GM19397 (cell line): Measurements from ENCODE around the gene ZNF764.
"Not testable (repeated sequence)": the region's sequence is repeated elsewhere in the genome, so short reads cannot be mapped to it uniquely, and the experiment has no call there.

ENCODE experiments used
- ATAC-seq: cut with Tn5 transposase; IDR thresholded peaks from one replicate; pipeline ENCODE4 v1.9.1; 2021; ENCODE audit warnings: mild to moderate bottlenecking, moderate library complexity; ENCODE audit not compliant: unreplicated experiment

Gene ZNF764

DNA sequence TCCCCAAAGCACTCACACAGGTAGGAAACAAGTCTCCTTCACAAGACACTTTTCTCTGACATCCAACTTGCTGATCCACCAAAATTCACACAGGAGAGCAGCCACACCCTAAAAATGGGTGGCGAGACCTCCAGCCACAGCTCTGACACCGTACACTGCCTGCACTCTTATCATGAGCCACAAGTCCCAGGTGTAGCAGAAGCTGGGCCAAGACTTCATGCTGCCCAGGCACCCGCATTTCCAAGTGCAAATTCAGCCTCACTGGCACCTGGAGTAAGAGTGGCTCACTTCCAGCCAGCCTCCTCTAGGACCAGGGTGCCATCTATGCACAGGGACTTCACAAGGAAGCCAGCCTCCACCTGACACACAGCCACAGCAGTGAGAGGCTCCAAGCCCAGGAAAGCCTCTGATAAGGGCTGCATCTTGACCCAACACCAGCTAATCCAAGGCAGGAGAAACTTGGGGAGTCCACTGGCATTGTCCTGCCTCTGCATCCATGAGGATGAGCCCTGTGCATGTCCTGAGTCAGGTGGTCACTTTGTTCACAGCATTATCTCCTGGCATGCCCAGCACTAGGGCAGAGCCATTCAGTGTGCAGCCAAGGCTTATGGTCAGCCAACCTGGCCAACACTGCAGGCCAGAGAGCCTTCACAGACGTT, 29.2 kb downstream of the ZNF764 start:
- ATAC-seq: no peak

DNA sequence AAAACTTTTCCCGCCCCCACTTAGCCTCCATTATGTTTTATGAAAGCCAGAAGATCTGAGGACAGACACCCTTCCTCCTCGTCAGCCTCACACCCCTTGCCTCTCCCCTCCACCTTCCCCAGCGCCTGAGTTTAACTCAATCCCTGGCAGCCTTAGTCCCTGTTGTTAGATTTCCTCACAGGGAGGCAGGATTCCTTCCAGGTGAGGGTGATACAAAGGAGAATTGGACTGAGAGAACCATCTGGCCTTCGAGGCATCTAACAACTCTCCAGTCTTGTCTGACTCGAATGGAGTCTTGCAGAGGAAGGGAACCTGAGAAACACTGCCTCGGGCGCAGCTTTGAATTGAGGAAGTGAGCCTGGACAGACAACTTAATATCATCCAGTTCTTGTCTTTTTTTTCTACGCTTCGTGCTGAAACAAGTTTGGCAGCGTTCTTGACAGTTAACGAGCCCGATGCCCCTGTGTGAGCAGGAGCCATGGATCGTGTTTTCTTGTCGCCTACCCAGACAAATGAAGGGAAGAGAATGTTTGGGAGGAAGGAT, 30.5 kb downstream of the ZNF764 start:
- ATAC-seq: no peak

GRCh38 chr16:30526823-30527634, 31.1 kb downstream of the ZNF764 start:
- peak; percentile 80 for ATAC-seq

DNA sequence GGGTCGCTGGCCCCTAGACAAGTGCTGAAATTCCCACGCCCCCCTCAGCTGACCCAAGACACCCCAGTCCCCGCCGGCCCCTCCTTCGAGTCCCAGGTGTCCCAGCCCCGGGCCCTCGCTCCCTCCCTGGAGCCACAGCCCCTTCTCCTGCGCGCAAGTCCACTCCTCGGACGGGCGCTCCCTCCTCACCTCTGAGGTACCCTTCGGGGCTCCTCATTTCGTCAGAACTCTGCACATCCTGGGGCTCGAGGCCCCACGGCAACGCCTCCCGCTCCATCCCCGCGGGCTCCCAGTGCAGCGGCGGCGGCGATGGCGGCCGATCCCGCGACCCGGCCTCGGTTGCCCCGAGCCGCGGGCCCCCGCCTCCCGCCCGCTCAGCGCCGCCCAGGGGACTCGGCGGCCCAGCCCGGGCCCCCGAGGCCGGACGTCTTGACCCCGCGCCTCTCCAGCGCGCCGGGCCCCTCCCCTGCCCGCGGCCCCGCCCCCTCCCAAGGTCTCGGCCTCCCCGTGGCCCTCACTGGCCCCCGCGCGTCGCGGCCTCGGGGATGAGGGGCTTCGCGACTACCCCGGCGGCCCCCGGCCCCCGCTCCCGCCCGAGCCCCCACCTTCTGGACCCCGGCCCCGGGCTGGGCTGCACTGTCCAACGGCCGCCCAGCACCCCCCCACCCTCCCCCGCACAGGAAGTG, 31.9 kb downstream of the ZNF764 start, which contains the start of gene ZNF768:
Gene ZNF768 (minus strand): TSS at position 430 of the 686 bp plus-strand sequence. CDS start 153 bp downstream, at position 277.
- peak; percentile 37 for ATAC-seq

GRCh38 chr16:30525844-30526136, 32.4 kb downstream of the ZNF764 start:
- ATAC-seq: no peak

DNA sequence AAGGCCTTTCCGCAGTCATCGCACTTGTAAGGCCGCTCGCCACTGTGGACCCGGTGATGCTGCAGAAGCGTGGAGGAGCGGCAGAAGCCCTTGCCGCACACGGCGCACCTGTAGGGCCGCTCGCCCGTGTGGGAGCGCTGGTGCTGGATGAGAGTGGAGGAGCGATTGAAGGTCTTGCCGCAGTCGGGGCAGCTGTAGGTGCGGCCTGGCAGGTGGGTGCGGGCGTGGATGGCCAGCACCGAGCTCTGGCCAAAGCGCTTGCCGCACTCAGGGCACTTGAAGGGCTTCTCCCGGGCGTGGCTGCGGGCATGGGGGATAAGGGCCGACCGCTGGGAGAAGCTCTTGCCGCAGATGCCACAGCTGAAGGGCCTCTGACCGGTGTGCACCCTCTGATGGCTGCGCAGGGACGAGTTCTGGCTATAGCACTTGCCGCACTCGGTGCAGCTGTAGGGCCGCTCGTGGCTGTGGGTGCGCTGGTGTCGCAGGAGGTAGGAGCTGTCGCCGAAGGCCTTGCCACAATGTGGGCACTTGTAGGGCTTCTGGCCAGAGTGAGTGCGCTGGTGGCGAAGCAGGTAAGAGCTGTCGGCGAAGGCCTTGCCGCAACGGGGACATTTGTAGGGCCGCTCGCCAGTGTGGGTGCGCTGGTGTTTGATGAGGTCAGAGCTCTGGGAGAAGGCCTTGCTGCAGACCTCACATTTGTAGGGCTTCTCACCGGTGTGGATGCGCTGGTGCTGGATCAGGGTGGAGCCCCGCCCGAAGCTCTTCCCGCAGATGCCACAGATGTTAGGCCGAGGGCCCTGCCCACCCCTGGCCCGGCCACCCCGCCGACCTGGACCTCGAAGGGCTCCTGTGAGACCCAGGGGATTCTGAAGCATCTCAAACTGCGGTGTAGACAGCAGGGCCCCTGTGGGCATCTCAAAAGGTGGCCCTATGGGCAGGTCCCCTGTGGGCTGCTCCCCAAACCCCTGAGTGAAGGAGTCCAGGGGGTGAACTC, 33.3 kb downstream of the ZNF764 start:
- no peak for ATAC-seq

- no peak for ATAC-seq
Observed at GRCh38 chr16:30523768-30524574, 34.2 kb downstream of the ZNF764 start.

DNA sequence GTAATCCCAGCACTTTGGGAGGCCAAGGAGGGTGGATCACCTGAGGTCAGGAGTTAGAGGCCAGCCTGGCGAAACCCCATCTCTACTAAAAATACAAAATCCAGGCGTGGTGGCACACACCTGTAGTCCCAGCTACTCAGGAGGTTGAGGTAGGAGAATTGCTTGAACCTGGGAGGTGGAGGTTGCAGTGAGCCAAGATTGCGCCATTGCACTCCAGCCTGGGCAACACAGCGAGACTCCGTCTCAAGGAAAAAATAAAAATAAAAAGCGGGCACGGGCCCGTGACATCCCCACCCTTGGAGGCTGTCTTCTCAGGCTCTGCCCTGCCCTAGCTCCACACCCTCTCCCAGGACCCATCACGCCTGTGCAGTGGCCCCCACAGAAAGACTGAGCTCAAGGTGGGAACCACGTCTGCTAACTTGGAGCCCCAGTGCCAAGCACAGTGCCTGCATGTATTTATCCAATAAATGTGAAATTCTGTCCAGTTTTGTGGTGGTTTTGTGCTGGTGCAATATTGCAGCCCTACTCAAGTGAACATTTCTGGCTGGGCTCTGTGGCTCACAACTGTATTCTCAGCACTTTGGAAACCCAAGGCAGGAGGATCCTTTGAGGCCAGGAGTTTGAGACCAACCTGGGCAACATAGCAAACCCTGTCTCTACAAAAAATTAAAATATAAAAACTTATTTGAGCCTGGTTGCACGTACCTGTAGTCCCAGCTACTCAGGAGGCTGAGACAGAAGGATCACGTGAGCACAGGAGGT, 35.3 kb downstream of the ZNF764 start:
- ATAC-seq: not testable (repeated sequence)

DNA sequence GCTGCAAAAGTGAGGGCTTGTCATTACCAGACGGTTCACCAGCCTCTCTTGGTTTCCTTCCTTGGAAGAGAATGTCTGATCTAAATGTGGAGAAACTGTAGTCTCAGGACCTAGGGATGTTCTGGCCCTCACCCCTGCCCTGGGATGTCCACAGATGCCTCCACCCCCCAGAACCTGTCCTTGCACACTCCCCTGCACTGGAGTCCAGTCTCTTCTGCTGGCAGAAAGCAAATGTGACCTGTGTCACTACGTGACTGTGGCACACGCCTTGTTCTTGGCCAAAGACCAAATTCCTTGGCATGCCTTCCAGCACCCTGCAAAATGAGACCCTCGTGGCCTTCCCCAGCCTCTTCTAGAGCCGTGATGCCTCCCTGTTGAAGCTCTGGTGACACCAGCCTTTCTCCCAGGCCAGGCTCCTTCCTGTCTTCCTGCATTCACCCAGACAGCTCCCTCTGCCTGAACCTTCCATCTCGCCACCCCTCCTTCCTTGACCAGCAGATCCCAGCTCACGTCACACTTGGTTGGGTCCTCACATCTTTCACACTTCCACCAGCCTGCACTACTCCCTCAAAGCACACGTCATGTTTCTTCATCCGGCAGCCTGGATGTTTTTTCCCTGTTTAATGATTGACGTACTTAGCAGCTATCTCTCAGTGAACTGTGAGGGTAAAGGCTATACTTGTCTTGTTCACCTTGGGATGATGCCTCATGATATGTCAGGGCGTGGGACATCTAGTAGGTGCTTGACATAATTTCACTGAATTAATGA, 36.1 kb downstream of the ZNF764 start:
- ATAC-seq: no peak

DNA sequence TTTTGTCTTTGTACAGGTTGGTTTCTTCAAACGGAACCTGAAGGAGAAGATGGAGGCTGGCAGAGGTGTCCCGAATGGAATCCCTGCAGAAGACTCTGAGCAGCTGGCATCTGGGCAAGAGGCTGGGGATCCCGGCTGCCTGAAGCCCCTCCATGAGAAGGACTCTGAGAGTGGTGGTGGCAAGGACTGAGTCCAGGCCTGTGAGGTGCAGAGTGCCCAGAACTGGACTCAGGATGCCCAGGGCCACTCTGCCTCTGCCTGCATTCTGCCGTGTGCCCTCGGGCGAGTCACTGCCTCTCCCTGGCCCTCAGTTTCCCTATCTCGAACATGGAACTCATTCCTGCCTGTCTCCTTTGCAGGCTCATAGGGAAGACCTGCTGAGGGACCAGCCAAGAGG, 36.7 kb downstream of the ZNF764 start:
- no peak for ATAC-seq

DNA sequence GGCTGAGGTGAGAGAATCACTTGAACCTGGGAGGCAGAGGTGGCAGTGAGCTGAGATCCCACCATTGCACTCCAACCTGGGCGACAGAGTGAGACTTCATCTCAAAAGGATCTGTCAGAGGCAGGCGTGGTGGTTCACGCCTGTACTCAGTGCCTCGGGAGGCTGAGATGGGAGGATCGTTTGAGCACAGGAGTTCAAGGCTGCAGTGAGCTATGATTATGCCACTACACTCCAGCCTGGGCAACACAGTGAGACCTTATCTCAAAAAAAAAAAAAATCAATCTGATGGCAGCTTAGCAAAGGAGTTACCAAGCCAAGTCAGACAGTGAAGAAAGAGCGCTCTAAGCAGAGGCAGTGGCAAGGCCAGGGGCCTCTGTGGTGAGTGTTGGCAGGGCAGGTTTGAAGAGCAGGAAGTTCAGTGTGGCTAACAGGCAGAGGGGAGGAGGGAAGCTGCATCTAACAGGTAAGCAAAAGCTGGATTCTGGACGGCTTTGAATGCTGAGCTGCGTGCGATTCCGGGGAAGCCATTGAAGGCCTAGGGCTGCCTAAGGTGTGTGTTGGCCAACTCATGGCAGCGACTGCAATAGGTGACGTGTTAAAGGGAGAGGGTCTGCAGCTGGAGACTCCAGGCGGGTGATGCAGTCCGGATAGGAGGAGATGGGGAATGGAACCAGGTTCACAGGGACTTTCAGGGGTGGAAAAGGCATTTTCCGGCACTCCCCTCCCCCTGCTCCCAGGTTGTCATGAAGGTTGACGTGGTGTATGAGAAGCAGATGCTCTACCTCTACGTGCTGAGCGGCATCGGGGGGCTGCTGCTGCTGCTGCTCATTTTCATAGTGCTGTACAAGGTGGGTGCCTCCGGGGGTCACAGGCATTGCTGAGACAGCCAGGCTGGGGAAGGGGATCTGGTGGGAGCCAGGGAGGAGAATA, 38.8 kb downstream of the ZNF764 start:
- no peak for ATAC-seq

- no peak for ATAC-seq
Observed at GRCh38 chr16:30518552-30518951, 39.6 kb downstream of the ZNF764 start.

- no peak for ATAC-seq
Observed at GRCh38 chr16:30515275-30515674, 42.9 kb downstream of the ZNF764 start.

DNA sequence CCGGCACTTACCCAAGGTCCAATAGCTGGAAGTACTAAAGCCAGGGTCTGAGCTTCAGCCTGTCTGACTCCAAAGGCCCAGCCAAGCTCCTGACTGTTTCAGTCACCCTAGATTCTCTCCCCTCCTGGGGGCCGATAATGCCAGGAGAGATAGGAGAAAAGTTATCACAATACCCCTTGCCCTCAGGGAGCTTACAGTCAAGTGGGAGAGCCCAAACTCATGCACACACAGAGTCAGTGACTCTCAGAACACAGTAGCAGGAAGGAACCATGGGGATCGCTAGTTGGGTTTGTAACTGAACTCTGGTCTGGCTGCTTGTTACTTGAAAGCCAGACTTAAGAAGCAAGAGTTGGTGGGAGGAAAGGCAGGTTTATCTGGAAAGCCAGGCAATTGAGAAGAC, 46.7 kb downstream of the ZNF764 start:
- ATAC-seq: no peak

GRCh38 chr16:30510376-30510938, 47.7 kb downstream of the ZNF764 start:
- ATAC-seq: no peak

- ATAC-seq: no peak
Observed at GRCh38 chr16:30509081-30509765, 49.0 kb downstream of the ZNF764 start.
